Retinal pigment epithelial cell (primary cell): ENCODE results near the gene UCP3.

Experiments used
- DNase-seq: peaks from one replicate; pipeline ENCODE4 v3.0.0-alpha.2; 2010; ENCODE audit warnings: low read depth
- H3K4me3 ChIP-seq: 2 replicates; pipeline ENCODE4 v1.5.1; 2011; ENCODE audit warnings: mild to moderate bottlenecking, low read length, control low read depth, moderate library complexity
- CTCF ChIP-seq: conservative IDR thresholded peaks from 2 replicates; pipeline ENCODE4 v1.5.1; 2011; ENCODE audit warnings: low read depth, low read length, control low read depth, inconsistent platforms

The UCP3 gene

GRCh38 chr11:73999581-74000306, 9.1 kb downstream of the UCP3 start:
- TF ChIP-seq CTCF, result no peak
- no peak for DNase-seq
- no peak overlapping the region for H3K4me3 ChIP-seq

GRCh38 chr11:73998846-73999575, 9.9 kb downstream of the UCP3 start:
- no peak overlapping the region for H3K4me3 ChIP-seq
- DNase-seq, result no peak
- TF ChIP-seq CTCF, result no peak

- H3K4me3 ChIP-seq, result no peak overlapping the region
- DNase-seq, result no peak
- TF ChIP-seq CTCF, result no peak
These were observed 11.6 kb downstream of the UCP3 start for GRCh38 chr11:73997120-73997770.

- H3K4me3 ChIP-seq, result no peak overlapping the region
- DNase-seq, result no peak
- TF ChIP-seq CTCF, result no peak
These were observed 12.6 kb downstream of the UCP3 start for GRCh38 chr11:73996161-73996747.

GRCh38 chr11:73995731-73996130, 13.2 kb downstream of the UCP3 start:
- no peak for DNase-seq
- no peak overlapping the region for H3K4me3 ChIP-seq
- no peak for TF ChIP-seq CTCF

- no peak for DNase-seq
- TF ChIP-seq CTCF, result no peak
- no peak overlapping the region for H3K4me3 ChIP-seq
These were observed 13.6 kb downstream of the UCP3 start for GRCh38 chr11:73995247-73995646.
